ENCODE results near the gene DNAJC13.

GRCh38 chr3:132522353-132522752 is 105.1 kb downstream of the DNAJC13 start:
- no peak for TF ChIP-seq CTCF (IDR thresholded peaks at IDR 0.05)
- TF ChIP-seq POLR2A (IDR thresholded peaks at IDR 0.05): no peak
